GM21786 (cell line): ENCODE results near the gene DNAJC5.
"Not testable (repeated sequence)": the region's sequence is repeated elsewhere in the genome, so short reads cannot be mapped to it uniquely, and the experiment has no call there.

Experiments
- ATAC-seq: cut with Tn5 transposase; IDR thresholded peaks from one replicate; pipeline ENCODE4 v1.9.1; 2021; ENCODE audit not compliant: unreplicated experiment

DNAJC5 gene

GRCh38 chr20:63966172-63966943 is 71.4 kb downstream of the DNAJC5 start:
- no peak for ATAC-seq

- ATAC-seq: no peak
These were observed 72.0 kb downstream of the DNAJC5 start for GRCh38 chr20:63966944-63967322.

GRCh38 chr20:63967330-63968135 is 72.6 kb downstream of the DNAJC5 start:
- ATAC-seq: no peak

- ATAC-seq: no peak
These were observed 73.4 kb downstream of the DNAJC5 start for GRCh38 chr20:63968136-63968927.

GRCh38 chr20:63968928-63969760 is 74.2 kb downstream of the DNAJC5 start:
- no peak for ATAC-seq

- ATAC-seq: no peak
These were observed 75.2 kb downstream of the DNAJC5 start, which contains the start of gene ZNF512B for GRCh38 chr20:63969838-63970713. TSS of gene ZNF512B (minus strand) at chr20:63969930. CDS start at chr20:63967950, 1,980 bp downstream.

GRCh38 chr20:63970714-63971431 is 75.9 kb downstream of the DNAJC5 start:
- no peak for ATAC-seq

- not testable (repeated sequence) for ATAC-seq
These were observed 77.0 kb downstream of the DNAJC5 start for GRCh38 chr20:63971960-63972311.

GRCh38 chr20:63972312-63973159 is 77.6 kb downstream of the DNAJC5 start:
- no peak for ATAC-seq

- ATAC-seq: no peak
These were observed 78.2 kb downstream of the DNAJC5 start for GRCh38 chr20:63973160-63973479.

- no peak for ATAC-seq
These were observed 78.9 kb downstream of the DNAJC5 start for GRCh38 chr20:63973636-63974401.

- no peak for ATAC-seq
These were observed 79.7 kb downstream of the DNAJC5 start for GRCh38 chr20:63974402-63975200.

GRCh38 chr20:63976511-63976910 is 81.6 kb downstream of the DNAJC5 start:
- ATAC-seq: not testable (repeated sequence)

GRCh38 chr20:63976980-63977738 is 82.2 kb downstream of the DNAJC5 start:
- no peak for ATAC-seq

GRCh38 chr20:63977739-63978276 is 82.9 kb downstream of the DNAJC5 start:
- ATAC-seq: no peak
